ENCODE measurements around the gene CBX4. TPM values are rescaled to one million over a fixed set of nuclear protein-coding genes. Genes with fewer than 3 reads are reported as not detected.

The CBX4 gene
- total and polyA plus RNA-seq, 12 donors = 9.4 to 38.2 (median 24.6) TPM

DNA sequence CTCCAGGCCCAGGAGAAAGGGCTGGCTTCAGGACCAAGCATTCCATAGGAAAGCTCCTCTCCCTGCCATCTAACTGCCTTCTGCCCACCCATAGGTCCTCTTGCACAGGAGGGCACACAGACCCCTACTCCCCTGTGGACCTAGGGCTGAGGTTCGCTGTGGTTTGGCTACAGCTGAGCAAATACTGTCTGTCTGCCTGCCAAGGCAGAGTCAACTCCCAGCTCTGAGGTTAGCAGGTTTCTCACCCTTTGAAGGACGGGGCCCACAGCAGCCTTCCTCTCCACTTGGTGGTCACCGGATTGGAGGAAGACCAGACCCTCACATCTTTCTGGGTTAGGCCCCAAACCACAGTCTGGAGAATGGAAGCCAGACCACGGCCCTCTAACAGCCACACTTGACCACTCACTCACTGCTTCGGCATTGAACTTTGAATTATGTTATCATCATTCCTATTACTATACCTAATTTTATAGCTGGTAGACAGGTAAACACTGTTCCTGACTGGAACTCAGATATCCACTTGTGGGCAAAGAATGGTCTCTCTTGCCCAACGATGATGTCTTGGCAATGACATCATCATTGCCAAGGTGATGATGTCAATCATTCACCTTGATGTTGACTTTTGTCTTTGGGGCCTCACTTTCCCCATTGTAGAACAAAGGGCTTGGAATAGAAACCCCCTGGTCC is 14.2 kb downstream of the CBX4 start:
- H3K27ac ChIP-seq = no peak overlapping the region
- 94 to 95% methylated on average over 6 of the region's 6 CpGs for WGBS, 2 donors

DNA sequence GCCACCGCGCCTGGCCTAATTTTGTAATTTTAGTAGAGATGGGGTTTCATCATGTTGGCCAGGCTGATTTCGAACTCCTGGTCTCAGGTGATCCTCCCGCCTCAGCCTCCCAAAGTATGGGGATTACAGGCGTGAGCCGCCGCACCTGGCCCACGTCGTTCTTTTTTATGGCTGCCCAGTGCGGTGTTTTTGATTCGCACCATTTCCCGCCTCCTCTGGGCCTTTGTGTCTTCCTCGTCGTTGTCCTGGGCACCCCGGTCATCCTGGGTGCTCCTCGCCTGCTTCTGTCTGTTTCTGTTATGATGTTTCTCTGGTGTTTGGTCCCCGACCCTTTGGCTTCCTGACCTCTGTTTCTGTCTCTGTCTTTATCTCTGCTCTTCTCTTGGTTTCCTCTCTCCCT is 15.0 kb downstream of the CBX4 start:
- Histone ChIP-seq H3K36me3 (no peaks in the 10 kb centered on the region), H3K4me1 (peaks cover 1 to 27% (median 18%) of the 10 kb centered on the region in 9 donors), H3K4me3 (no peak overlapping the region), H3K9me3 (no peaks in the 10 kb centered on the region), H3K27me3 (peaks cover 0 to 11% (median 0%) of the 10 kb centered on the region in 7 donors), H3K27ac (no peak overlapping the region)
- 96 to 99% methylated on average over 17 of the region's 17 CpGs for WGBS, 2 donors
- intact Hi-C loops (cut with DNase I) = no loop called here
- TF ChIP-seq, protein P1, sequence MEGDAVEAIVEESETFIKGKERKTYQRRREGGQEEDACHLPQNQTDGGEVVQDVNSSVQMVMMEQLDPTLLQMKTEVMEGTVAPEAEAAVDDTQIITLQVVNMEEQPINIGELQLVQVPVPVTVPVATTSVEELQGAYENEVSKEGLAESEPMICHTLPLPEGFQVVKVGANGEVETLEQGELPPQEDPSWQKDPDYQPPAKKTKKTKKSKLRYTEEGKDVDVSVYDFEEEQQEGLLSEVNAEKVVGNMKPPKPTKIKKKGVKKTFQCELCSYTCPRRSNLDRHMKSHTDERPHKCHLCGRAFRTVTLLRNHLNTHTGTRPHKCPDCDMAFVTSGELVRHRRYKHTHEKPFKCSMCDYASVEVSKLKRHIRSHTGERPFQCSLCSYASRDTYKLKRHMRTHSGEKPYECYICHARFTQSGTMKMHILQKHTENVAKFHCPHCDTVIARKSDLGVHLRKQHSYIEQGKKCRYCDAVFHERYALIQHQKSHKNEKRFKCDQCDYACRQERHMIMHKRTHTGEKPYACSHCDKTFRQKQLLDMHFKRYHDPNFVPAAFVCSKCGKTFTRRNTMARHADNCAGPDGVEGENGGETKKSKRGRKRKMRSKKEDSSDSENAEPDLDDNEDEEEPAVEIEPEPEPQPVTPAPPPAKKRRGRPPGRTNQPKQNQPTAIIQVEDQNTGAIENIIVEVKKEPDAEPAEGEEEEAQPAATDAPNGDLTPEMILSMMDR (IDR thresholded peaks at IDR 0.05) = no peak
- no peak for DNase-seq
- ATAC-seq = no peak

More for the DNA sequence above, 14.2 kb downstream of the CBX4 start:
- TF ChIP-seq, protein P1 (IDR thresholded peaks at IDR 0.05) = no peak
- peaks cover 0 to 11% (median 0%) of the 10 kb centered on the region in 7 donors for H3K27me3 ChIP-seq
- no peak overlapping the region for H3K4me3 ChIP-seq
- H3K36me3 ChIP-seq = no peaks in the 10 kb centered on the region
- peaks cover 0 to 31% (median 22%) of the 10 kb centered on the region in 9 donors for H3K4me1 ChIP-seq
- no peaks in the 10 kb centered on the region for H3K9me3 ChIP-seq
- intact Hi-C loops (cut with DNase I) = no loop called here
- DNase-seq = no peak
- no peak for ATAC-seq

DNA sequence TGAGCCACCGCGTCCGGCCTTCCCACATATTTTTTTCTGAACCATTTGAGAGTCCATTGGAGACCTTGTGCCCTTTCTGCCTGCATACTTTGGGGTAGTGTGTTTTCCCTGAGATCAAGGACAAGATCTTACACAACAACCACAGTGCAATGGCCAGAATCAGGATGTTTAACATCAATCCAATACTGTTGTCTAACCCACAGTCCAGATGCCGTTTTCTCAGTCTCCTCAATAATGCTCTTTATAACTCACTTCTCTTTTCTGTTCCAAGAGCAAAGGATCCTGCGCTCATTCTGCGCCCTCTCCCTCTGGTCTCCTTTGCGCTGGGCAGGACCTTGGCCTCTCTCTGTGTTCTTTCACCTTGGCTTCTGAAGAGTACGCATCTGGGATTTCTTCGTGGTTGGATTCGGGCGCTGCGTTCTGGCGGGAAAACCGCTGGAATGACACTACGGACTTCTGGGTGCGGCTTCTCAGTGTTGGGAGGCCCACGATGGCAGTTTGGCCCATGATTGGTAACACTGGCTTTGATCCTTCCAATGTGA is 16.6 kb downstream of the CBX4 start:
- no peaks in the 10 kb centered on the region for H3K9me3 ChIP-seq
- intact Hi-C loops (cut with DNase I) = no loop called here
- H3K27me3 ChIP-seq = peaks cover 0 to 26% (median 0%) of the 10 kb centered on the region in 7 donors
- TF ChIP-seq, protein P1 (IDR thresholded peaks at IDR 0.05) = no peak
- no peaks in the 10 kb centered on the region for H3K36me3 ChIP-seq
- no peak for DNase-seq
- H3K4me3 ChIP-seq = no peak overlapping the region
- no peak overlapping the region for H3K27ac ChIP-seq
- no peak for ATAC-seq
- H3K4me1 ChIP-seq = peaks cover 3 to 26% (median 14%) of the 10 kb centered on the region in 9 donors
- WGBS, 2 donors = 95% methylated on average over 17 of the region's 17 CpGs

DNA sequence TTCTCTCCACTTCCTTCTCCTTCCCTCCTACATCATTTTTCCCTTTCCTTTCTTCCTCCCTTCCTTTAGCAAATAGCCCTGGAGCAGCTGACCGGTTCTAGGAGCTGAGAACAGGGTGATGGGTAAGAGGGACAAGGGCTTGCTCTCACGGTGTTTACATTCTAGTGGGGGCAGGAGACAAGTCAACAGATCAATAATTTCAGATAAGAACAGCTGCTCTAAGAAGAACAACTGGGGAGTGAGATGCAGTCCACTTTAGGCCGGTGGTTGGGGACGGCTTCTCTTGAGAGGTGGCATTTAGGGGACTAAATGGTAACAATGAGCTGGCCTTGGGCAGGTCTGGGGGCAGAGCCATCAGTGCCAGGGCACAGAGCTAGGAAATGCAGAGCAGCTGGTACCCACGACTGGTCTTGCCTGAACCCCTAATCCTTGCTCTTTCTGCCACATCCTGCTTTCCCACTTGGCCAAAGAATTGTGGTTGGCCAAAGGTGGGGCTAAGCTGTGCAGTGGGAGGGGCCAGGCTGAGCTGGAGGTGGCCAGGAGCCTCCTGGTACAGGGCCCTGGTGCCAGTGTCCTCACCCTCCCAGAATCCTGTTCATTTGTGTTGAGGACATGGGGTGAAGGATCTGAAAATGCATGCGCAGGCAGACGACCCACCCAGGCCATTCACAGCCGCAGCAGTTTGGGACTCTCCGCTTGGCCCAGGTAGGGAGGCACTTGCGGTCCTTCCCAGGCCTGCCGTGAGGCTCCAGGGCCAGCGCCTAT is 17.7 kb downstream of the CBX4 start:
- Histone ChIP-seq H3K27me3 (peaks cover 0 to 37% (median 4%) of the 10 kb centered on the region in 7 donors), H3K27ac (no peak overlapping the region), H3K9me3 (no peaks in the 10 kb centered on the region), H3K36me3 (no peaks in the 10 kb centered on the region), H3K4me1 (peaks cover 3 to 26% (median 13%) of the 10 kb centered on the region in 9 donors), H3K4me3 (no peak overlapping the region)
- TF ChIP-seq, protein P1 (IDR thresholded peaks at IDR 0.05) = no peak
- WGBS, 2 donors = 90 to 91% methylated on average over 12 of the region's 12 CpGs
- intact Hi-C loops (cut with DNase I) = no loop called here
- DNase-seq (no peak), ATAC-seq (no peak)
